IMR-90 (cell line): ENCODE results near the gene NRP1. TPM values are rescaled to one million over a fixed set of nuclear protein-coding genes. Genes with fewer than 3 reads are reported as not detected.
A peak's percentile ranks its signal among the peaks of the same experiment; 100 is the strongest.

Source experiments
- ATAC-seq: fragments of 200-7000 bp; cut with Tn5 transposase; 2 replicates; pipeline ENCODE4 v1.9.1; 2020; ENCODE audit warnings: low read depth, mild to moderate bottlenecking, moderate library complexity
- BruUV-seq: library from RNA; stranded (reverse); fragments of 400-500 nt; replicated peaks from 2 replicates; lab custom pipeline; 2021; lab: Mats Ljungman, UMichigan
- CTCF ChIA-PET: fragments of 300-600 bp; formaldehyde crosslinking; extraction: SDS; loops from one replicate; lab custom pipeline; 2021; ENCODE audit warnings: antibody characterized with exemption; lab: Yijun Ruan, JAX
- POLR2A ChIA-PET: fragments of 300-600 bp; sonication (Branson Sonifier 250); formaldehyde crosslinking; loops from one replicate; lab custom pipeline; 2022; ENCODE audit warnings: antibody characterized with exemption; ENCODE audit not compliant: unreplicated experiment; lab: Charles Lee
- DNase-seq: peaks from one replicate; pipeline ENCODE4 v3.0.0; 2013
- H2AFZ ChIP-seq: replicated peaks from 2 replicates; pipeline ENCODE3; 2013; ENCODE audit warnings: low read length, mild to moderate bottlenecking; ENCODE audit not compliant: poor library complexity
- H2AK5ac ChIP-seq: 2 replicates; pipeline ENCODE4 v1.6.1; 2013; ENCODE audit warnings: low read depth, low read length, inconsistent platforms
- H2AK9ac ChIP-seq: replicated peaks from 2 replicates; pipeline ENCODE3; 2013; ENCODE audit warnings: mild to moderate bottlenecking, low read depth, low read length, moderate library complexity; ENCODE audit not compliant: poor library complexity
- H2BK120ac ChIP-seq: 2 replicates; pipeline ENCODE4 v1.6.1; 2013; ENCODE audit warnings: low read depth, low read length, inconsistent platforms
- H2BK15ac ChIP-seq: 3 replicates; pipeline ENCODE4 v1.6.1; 2013; ENCODE audit warnings: low read depth, low read length, inconsistent platforms
- H2BK20ac ChIP-seq: 2 replicates; pipeline ENCODE4 v1.6.1; 2013; ENCODE audit warnings: low read depth, mild to moderate bottlenecking, inconsistent platforms, low read length, moderate library complexity
- H2BK5ac ChIP-seq: 2 replicates; pipeline ENCODE4 v1.6.1; 2013; ENCODE audit warnings: mild to moderate bottlenecking, low read depth, low read length, inconsistent platforms; ENCODE audit not compliant: poor library complexity, severe bottlenecking
- H3K14ac ChIP-seq: replicated peaks from 2 replicates; pipeline ENCODE4 v1.6.1; 2013; ENCODE audit warnings: low read depth, low read length, inconsistent platforms
- H3K18ac ChIP-seq: 2 replicates; pipeline ENCODE4 v1.6.1; 2013; ENCODE audit warnings: low read depth, low read length, control low read depth
- H3K23ac ChIP-seq: 2 replicates; pipeline ENCODE4 v1.6.1; 2013; ENCODE audit warnings: low read depth, low read length, inconsistent platforms
- H3K27ac ChIP-seq: 2 replicates; pipeline ENCODE4 v1.5.1; 2013; ENCODE audit warnings: mild to moderate bottlenecking, control low read depth, low read length; ENCODE audit not compliant: insufficient read depth
- H3K27me3 ChIP-seq: 2 replicates; pipeline ENCODE4 v1.6.1; 2013; ENCODE audit warnings: low read length; ENCODE audit not compliant: control insufficient read depth, insufficient read depth
- H3K36me3 ChIP-seq: 2 replicates; pipeline ENCODE4 v1.6.1; 2013; ENCODE audit warnings: low read length, mixed read lengths; ENCODE audit not compliant: control insufficient read depth, insufficient read depth
- H3K4ac ChIP-seq: 2 replicates; pipeline ENCODE4 v1.6.1; 2013; ENCODE audit warnings: low read depth, low read length, inconsistent platforms
- H3K4me1 ChIP-seq: 2 replicates; pipeline ENCODE4 v1.6.1; 2013; ENCODE audit warnings: low read length, mixed read lengths; ENCODE audit not compliant: control insufficient read depth, insufficient read depth
- H3K4me2 ChIP-seq: 2 replicates; pipeline ENCODE4 v1.6.1; 2013; ENCODE audit warnings: low read depth, mild to moderate bottlenecking, control low read depth, low read length, moderate library complexity
- H3K4me3 ChIP-seq: 2 replicates; pipeline ENCODE4 v1.5.1; 2013; ENCODE audit warnings: low read depth, mild to moderate bottlenecking, control low read depth, low read length, moderate library complexity; ENCODE audit not compliant: insufficient read depth
- H3K56ac ChIP-seq: 2 replicates; pipeline ENCODE4 v1.6.1; 2013; ENCODE audit warnings: low read length, inconsistent platforms; ENCODE audit not compliant: insufficient read depth; ENCODE audit errors: extremely low read depth
- H3K79me1 ChIP-seq, 2 experiments: 2 replicates each; pipeline ENCODE4 v1.6.1; 2013; ENCODE audit warnings: low read length in 2 of 2, inconsistent platforms in 1 of 2, low read depth in 1 of 2
- H3K9ac ChIP-seq: 2 replicates; pipeline ENCODE4 v1.6.1; 2013; ENCODE audit warnings: low read depth, low read length, control low read depth
- H3K9me1 ChIP-seq: 2 replicates; pipeline ENCODE4 v1.6.1; 2013; ENCODE audit warnings: low read length, inconsistent platforms; ENCODE audit not compliant: insufficient read depth
- H3K9me3 ChIP-seq: 2 replicates; pipeline ENCODE4 v1.6.1; 2013; ENCODE audit warnings: low read length; ENCODE audit not compliant: control insufficient read depth, insufficient read depth
- H4K20me1 ChIP-seq: 2 replicates; pipeline ENCODE4 v1.6.1; 2013; ENCODE audit warnings: low read length, inconsistent platforms; ENCODE audit not compliant: insufficient read depth
- H4K5ac ChIP-seq: 2 replicates; pipeline ENCODE4 v1.6.1; 2013; ENCODE audit warnings: mild to moderate bottlenecking, low read depth, low read length, control low read depth
- H4K8ac ChIP-seq, 2 experiments: 2 replicates each; pipeline ENCODE4 v1.6.1; 2013; ENCODE audit warnings: low read depth in 2 of 2, low read length in 2 of 2, control low read depth in 1 of 2, inconsistent platforms in 1 of 2
- H4K91ac ChIP-seq: 2 replicates; pipeline ENCODE4 v1.6.1; 2013; ENCODE audit warnings: low read depth, low read length, inconsistent platforms; ENCODE audit not compliant: insufficient read depth
- BHLHE40 ChIP-seq: fragments of 150-350 bp; IDR thresholded peaks from 2 replicates; pipeline ENCODE4 v1.6.1; 2016; ENCODE audit warnings: mild to moderate bottlenecking, low read depth, low read length
- CEBPB ChIP-seq: IDR thresholded peaks from 2 replicates; pipeline ENCODE4 v1.6.1; 2012; ENCODE audit warnings: low read depth, low read length, improper control_type of control experiment
- CHD1 ChIP-seq: IDR thresholded peaks from 2 replicates; pipeline ENCODE4 v1.6.1; 2012; ENCODE audit warnings: low read depth, low read length, improper control_type of control experiment
- FOS ChIP-seq: fragments of 150-350 bp; IDR thresholded peaks from 2 replicates; pipeline ENCODE4 v1.6.1; 2016; ENCODE audit warnings: low read depth, low read length
- MAFK ChIP-seq: IDR thresholded peaks from 2 replicates; pipeline ENCODE4 v1.6.1; 2012; ENCODE audit warnings: low read depth, low read length, improper control_type of control experiment
- MAZ ChIP-seq: IDR thresholded peaks from 2 replicates; pipeline ENCODE4 v1.6.1; 2012; ENCODE audit warnings: low read depth, mild to moderate bottlenecking, low read length, improper control_type of control experiment, moderate library complexity, borderline replicate concordance
- MXI1 ChIP-seq: IDR thresholded peaks from 2 replicates; pipeline ENCODE4 v1.6.1; 2012; ENCODE audit warnings: low read depth, mild to moderate bottlenecking, low read length, moderate library complexity, borderline replicate concordance
- NFE2L2 ChIP-seq: fragments of 150-350 bp; IDR thresholded peaks from 2 replicates; pipeline ENCODE4 v1.6.1; 2016; ENCODE audit warnings: low read depth, mild to moderate bottlenecking, low read length
- POLR2A ChIP-seq: IDR thresholded peaks from 2 replicates; pipeline ENCODE4 v1.6.1; 2012; ENCODE audit warnings: mild to moderate bottlenecking, low read depth, low read length
- RAD21 ChIP-seq: IDR thresholded peaks from 2 replicates; pipeline ENCODE4 v1.6.1; 2012; ENCODE audit warnings: low read length, improper control_type of control experiment
- RCOR1 ChIP-seq: IDR thresholded peaks from 2 replicates; pipeline ENCODE4 v1.6.1; 2012; ENCODE audit warnings: mild to moderate bottlenecking, low read length, improper control_type of control experiment; ENCODE audit not compliant: insufficient replicate concordance
- RFX5 ChIP-seq: IDR thresholded peaks from 2 replicates; pipeline ENCODE4 v1.8.0; 2012; ENCODE audit warnings: low read depth, mild to moderate bottlenecking, low read length, moderate library complexity
- SMC3 ChIP-seq: fragments of 150-350 bp; IDR thresholded peaks from 2 replicates; pipeline ENCODE4 v1.6.1; 2016; ENCODE audit warnings: low read depth, mild to moderate bottlenecking, antibody characterized with exemption, low read length, moderate library complexity
- WGBS, 2 experiments: methylation state at CpG; one replicate each; pipeline versions ENCODE4 v1.1.5 to v1.1.7; 2013; ENCODE audit warnings: missing lambda C conversion rate in 2 of 2; ENCODE audit not compliant: insufficient read length in 1 of 2; ENCODE audit errors: extremely low coverage in 2 of 2; 5-methylcytosine and 5-hydroxymethylcytosine counted together
- dilution Hi-C: fragments of 300-500 bp; cut with HindIII; formaldehyde crosslinking; loops from one replicate; pipeline ENCODE4 v1.14.3; 2018; ENCODE audit warnings: low sequenced_read_pairs; ENCODE audit not compliant: unreplicated experiment
- in situ Hi-C: fragments of 300-500 bp; cut with MboI; formaldehyde crosslinking; loops from 3 replicates; pipeline ENCODE4 v1.14.3; 2019; ENCODE audit warnings: low sequenced_read_pairs, inconsistent platforms, mixed read lengths
- intact Hi-C: fragments of 100-400 bp; cut with micrococcal nuclease; formaldehyde crosslinking; loops from 2 replicates; pipeline ENCODE4 v1.10.0; 2022
- polyA plus RNA-seq, 3 experiments: library from polyadenylated mRNA; depleted of rRNA; stranded (reverse); fragments of >200 nt; gene quantifications; 2 replicates each; pipeline ENCODE4 v1.2.3, GENCODE V29; 2012; ENCODE audit warnings: low replicate concordance in 1 of 3
- total RNA-seq: library from RNA; depleted of rRNA; stranded (reverse); fragments of >200 nt; gene quantifications from 2 replicates; pipeline ENCODE4 v1.2.3, GENCODE V29; 2012
- TF ChIP-seq, protein P1 (sequence below): conservative IDR thresholded peaks from 2 replicates; pipeline ENCODE4 v1.5.1; 2012; ENCODE audit warnings: mild to moderate bottlenecking, low read depth, low read length, improper control_type of control experiment
- TF ChIP-seq, protein P2 (sequence below): fragments of 150-350 bp; IDR thresholded peaks from 2 replicates; pipeline ENCODE4 v1.6.1; 2017; ENCODE audit warnings: mild to moderate bottlenecking, antibody characterized with exemption, low read length, low read depth
- TF ChIP-seq, protein P3 (sequence below): fragments of 150-350 bp; IDR thresholded peaks from 2 replicates; pipeline ENCODE4 v1.6.1; 2016; ENCODE audit warnings: low read depth, mild to moderate bottlenecking, low read length, moderate library complexity, borderline replicate concordance

The NRP1 gene
- total and polyA plus RNA-seq, 2 of the 4 experiments (the other 2 are of a cell fraction) = 108 to 227 TPM

DNA sequence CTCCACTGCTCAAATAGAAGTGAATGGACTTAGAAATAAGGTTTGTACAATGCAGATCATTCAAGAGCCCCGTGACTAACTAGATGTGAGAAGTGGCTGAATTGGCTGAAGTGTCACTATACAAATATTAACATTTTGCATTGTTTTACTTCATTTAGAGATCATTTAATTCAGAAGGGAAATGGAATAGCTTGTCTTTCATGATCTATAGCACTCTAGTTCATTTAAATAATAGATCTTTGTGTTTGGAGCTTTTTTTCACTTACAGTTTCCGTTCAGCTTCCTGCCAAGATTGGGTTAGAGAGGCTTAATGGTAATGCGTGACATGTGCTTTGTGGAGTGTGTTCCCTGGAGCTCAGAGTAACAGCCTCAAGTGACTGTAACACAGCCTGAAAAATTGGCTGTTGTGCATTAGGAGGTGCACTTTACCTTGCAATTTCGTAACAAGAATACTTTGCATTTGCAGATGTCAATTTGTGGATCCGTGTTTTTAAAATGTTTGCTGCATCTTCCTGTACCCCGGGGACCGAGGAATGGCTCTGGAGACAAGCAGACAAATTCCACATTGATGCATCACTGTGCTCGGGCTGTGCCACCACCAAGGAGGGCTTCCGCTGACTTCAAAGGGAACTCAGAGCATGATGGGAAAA lies 170.3 kb downstream of the NRP1 start:
- H2BK120ac ChIP-seq = peak overlapping the region; percentile 12; the same call in 1 of the 2 replicates
- H3K36me3 ChIP-seq = no peaks in the 10 kb centered on the region
- H3K18ac ChIP-seq = no peak overlapping the region
- no peak overlapping the region for H2AK9ac ChIP-seq
- no peaks in the 10 kb centered on the region for H3K79me1 ChIP-seq
- 0 out of 2 replicates have a peak overlapping the region, but pooled peaks have one; percentile 6 for H3K23ac ChIP-seq
- no peaks in the 10 kb centered on the region for H3K27me3 ChIP-seq
- no peak overlapping the region for H3K4me3 ChIP-seq
- H3K14ac ChIP-seq = no peak overlapping the region
- POLR2A ChIA-PET = no interaction called here
- in situ Hi-C loops = no loop called here
- no peak overlapping the region for H3K4me2 ChIP-seq
- H2AFZ ChIP-seq = no peak overlapping the region
- no peak overlapping the region for H4K8ac ChIP-seq
- H4K91ac ChIP-seq = no peak overlapping the region
- 0 out of 2 replicates have a peak, but pooled peaks cover 2% of the 10 kb centered on the region for H3K9me3 ChIP-seq
- no TSS peak for BruUV-seq
- no peak overlapping the region for H2BK20ac ChIP-seq
- H2BK15ac ChIP-seq = no peak overlapping the region
- no peak overlapping the region for H3K27ac ChIP-seq
- H2AK5ac ChIP-seq = no peak overlapping the region
- CTCF ChIA-PET = no interaction called here
- H3K9ac ChIP-seq = no peak overlapping the region
- ATAC-seq (no peak; the same call in 1 of the 2 replicates), DNase-seq (no peak)
- no peaks in the 10 kb centered on the region; the same call in 1 of the 2 replicates for H3K4me1 ChIP-seq
- H2BK5ac ChIP-seq = no peak overlapping the region
- no peak overlapping the region for H3K56ac ChIP-seq
- TF ChIP-seq, protein P1, sequence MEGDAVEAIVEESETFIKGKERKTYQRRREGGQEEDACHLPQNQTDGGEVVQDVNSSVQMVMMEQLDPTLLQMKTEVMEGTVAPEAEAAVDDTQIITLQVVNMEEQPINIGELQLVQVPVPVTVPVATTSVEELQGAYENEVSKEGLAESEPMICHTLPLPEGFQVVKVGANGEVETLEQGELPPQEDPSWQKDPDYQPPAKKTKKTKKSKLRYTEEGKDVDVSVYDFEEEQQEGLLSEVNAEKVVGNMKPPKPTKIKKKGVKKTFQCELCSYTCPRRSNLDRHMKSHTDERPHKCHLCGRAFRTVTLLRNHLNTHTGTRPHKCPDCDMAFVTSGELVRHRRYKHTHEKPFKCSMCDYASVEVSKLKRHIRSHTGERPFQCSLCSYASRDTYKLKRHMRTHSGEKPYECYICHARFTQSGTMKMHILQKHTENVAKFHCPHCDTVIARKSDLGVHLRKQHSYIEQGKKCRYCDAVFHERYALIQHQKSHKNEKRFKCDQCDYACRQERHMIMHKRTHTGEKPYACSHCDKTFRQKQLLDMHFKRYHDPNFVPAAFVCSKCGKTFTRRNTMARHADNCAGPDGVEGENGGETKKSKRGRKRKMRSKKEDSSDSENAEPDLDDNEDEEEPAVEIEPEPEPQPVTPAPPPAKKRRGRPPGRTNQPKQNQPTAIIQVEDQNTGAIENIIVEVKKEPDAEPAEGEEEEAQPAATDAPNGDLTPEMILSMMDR = no peak
- TF ChIP-seq RAD21 (no peak), POLR2A (no peak), NFE2L2 (no peak), RFX5 (no peak), FOS (no peak), MXI1 (no peak), BHLHE40 (no peak), CEBPB (no peak), MAZ (no peak), SMC3 (no peak), CHD1 (no peak), MAFK (no peak), RCOR1 (no peak)
- TF ChIP-seq, protein P2, sequence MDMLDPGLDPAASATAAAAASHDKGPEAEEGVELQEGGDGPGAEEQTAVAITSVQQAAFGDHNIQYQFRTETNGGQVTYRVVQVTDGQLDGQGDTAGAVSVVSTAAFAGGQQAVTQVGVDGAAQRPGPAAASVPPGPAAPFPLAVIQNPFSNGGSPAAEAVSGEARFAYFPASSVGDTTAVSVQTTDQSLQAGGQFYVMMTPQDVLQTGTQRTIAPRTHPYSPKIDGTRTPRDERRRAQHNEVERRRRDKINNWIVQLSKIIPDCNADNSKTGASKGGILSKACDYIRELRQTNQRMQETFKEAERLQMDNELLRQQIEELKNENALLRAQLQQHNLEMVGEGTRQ = no peak
- TF ChIP-seq, protein P3, sequence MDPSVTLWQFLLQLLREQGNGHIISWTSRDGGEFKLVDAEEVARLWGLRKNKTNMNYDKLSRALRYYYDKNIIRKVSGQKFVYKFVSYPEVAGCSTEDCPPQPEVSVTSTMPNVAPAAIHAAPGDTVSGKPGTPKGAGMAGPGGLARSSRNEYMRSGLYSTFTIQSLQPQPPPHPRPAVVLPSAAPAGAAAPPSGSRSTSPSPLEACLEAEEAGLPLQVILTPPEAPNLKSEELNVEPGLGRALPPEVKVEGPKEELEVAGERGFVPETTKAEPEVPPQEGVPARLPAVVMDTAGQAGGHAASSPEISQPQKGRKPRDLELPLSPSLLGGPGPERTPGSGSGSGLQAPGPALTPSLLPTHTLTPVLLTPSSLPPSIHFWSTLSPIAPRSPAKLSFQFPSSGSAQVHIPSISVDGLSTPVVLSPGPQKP = no peak
- intact Hi-C loops = no loop called here
- dilution Hi-C loops = no loop called here
- H3K9me1 ChIP-seq = 0 out of 2 replicates have a peak, but pooled peaks cover 3% of the 10 kb centered on the region
- WGBS, 2 experiments = 80% methylated on average over 2 of the region's 9 CpGs; no CpG with 5 or more reads in 1 of the 2 experiments
- H4K5ac ChIP-seq = no peak overlapping the region
- H3K4ac ChIP-seq = no peak overlapping the region
- H4K20me1 ChIP-seq = no peaks in the 10 kb centered on the region
